22Rv1 (cell line): ENCODE measurements around the gene NRARP.

ENCODE experiments used
- CTCF ChIP-seq: fragments of 450-650 bp; IDR thresholded peaks from 2 replicates; pipeline ENCODE4 v1.5.1; 2017; ENCODE audit warnings: mild to moderate bottlenecking
- ZFX ChIP-seq: fragments of 450-650 bp; IDR thresholded peaks from 2 replicates; pipeline ENCODE4 v1.6.1; 2017; ENCODE audit warnings: antibody characterized with exemption, borderline replicate concordance

- no peak for TF ChIP-seq CTCF
- no peak for TF ChIP-seq ZFX
Observed at GRCh38 chr9:137308057-137308619, 6.1 kb upstream of the NRARP start.
